ENCODE data around the gene FSD1L.

The FSD1L gene

DNA sequence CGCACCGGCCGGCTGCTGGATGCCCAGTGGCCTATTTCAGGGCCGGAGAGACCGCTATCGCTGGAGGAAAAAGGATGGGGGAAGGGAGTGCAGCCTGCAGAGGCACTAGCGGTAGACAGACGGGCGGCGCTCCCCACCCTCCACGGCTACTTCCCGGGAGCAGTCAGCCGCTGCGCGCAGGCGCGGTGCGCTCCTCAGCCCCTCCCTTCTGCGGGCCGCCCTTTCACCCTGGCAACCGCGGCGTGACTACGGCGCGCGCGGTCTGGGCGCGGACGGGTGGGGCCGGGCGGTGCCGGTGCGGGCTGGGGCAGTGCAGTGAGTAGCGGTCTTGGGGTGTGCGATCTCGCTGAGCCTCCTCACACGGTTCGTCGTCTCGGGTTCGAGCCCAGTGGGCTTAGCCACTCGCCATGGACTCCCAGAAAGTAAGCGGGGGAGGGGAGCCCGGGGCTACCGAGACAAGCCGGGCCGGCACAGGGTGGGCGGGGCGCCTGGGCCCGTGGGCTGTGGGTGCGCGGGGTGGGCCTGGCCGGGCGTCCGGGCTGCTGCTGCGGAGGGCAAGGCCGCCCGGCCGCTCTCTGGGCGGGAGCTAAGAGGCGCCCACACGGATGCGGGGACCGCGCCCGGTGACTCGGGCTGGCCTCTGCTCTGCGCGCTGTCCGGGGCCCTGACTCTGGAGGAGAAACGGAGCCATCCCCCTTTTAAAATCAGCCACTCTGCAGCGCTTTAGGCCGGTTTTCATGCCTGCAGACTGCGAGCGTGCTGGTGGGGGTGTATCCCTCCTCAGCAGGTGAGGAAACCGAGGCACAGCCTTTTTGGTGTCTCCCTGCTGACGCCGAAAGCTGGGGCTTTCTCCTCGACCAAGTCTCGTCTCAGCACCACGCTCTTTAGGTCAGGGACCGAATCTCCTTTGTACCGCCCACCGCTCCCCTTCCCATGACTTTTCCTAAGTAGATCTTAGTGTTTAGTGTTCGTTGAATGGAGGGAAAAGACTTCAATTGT, at the start of gene FSD1L:
FSD1L (plus strand) TSS at position 221 of the 999 bp plus-strand sequence; CDS start at position 408, 187 bp downstream.
- peak; percentile 66 to 83 (median 70) for DNase-seq (ENCODE audit: low read depth in 2 of 3, low spot score in 1 of 3)

DNA sequence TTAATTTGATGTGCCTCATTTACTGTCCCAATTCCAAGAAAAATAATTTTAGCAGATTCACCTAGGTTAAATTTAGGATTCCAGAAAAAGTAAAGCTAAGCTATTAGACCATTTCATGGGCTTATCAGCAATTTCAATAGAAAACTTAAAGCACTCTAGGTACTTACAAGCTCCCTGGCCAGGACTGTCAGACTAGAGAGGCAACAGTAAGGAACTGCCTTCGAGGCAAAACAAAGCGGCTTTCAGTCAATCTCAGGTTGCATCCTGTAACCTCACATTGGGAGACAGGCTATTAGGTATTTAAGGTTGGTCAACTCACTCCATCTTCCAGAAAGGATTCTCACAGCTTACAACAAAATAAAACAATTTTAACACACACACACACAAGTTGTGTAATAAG, 48.7 kb upstream of the FSD1L start:
- no peak for DNase-seq (ENCODE audit: low read depth in 2 of 3, low spot score in 1 of 3)

DNA sequence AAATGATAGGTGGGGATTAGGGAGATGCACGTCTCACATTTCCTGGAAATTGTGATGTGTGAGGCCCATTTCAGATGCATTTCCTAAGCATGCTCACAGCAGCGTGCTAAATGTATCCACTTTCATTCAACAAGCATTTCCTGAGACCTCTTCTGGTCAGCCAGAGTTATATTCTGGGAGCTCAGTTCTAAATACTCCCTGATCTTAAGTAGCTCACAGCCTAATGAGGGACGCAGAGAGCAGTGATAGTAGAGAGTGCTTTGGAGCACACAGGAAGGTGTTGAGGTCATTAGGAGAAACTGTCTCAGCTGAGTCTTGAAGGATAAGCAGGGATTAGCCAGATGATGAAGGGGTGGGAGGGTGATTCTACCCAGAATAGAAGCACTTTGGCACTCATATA, 46.2 kb upstream of the FSD1L start:
- no peak for DNase-seq (ENCODE audit: low read depth in 2 of 3, low spot score in 1 of 3)

DNA sequence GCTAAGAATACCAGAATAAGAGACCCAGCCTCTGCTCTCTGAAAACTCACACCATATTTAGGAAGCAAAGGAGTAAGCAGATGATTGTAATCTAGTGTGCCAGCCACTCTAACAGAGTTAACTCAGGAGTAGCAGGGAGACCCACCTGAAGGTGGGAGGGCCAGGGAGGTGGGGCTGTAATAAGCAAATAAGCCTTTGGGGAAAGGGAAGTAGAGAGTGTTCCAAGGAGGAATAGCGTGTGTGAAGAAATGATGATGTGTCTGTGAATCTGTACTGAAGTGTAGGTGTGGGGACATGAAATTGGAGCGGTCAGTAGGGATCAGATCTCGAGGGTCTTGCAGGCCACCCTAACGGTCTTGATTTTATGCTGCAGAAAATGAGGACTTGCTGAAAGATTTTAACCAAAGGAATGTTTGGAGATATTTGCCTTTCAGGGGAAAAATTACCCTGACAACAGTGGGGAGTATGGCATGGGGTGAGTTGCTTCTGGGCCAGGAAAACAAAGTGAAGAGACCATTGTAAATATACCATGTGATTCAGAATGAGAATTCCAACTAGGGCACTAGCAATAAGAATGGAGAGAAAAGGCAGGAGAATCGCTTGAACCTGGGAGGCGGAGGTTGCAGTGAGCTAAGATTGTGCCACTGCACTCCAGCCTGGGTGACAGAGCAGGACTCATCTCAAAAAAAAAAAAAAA, 44.1 kb upstream of the FSD1L start:
- DNase-seq (ENCODE audit: low read depth in 2 of 3, low spot score in 1 of 3), result no peak

DNA sequence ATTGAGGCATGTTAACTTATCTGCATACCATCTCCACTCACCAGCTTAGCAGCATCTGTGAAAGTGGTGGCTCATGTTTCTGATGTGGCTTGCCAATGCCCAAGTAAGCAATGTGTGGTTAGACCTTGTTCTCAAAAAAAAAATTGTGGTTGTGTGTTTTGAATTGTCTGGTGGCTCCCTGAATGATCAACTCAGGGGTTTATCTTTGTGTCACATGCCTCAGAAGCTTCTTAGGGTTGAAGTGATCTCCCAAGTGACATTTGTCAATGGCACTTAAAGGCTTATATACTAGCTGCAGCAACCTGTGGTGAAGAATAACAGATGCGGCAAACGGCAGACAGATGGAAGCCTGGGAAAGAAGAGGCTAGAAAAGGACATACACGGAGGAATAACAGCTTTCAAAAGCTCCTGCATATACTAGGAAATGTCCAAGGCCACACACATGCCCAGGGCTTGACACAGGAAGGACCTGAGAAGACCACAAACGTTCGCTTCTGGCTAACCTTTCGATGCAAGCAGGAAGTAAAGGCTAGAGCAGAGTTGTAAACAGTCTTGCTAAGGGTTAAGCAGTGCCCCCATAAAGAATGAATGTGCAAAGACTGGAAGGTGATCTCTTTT, 42.2 kb upstream of the FSD1L start:
- DNase-seq (ENCODE audit: low read depth in 2 of 3, low spot score in 1 of 3), result peak in 2 of 3 donors; percentile 25 to 33

DNA sequence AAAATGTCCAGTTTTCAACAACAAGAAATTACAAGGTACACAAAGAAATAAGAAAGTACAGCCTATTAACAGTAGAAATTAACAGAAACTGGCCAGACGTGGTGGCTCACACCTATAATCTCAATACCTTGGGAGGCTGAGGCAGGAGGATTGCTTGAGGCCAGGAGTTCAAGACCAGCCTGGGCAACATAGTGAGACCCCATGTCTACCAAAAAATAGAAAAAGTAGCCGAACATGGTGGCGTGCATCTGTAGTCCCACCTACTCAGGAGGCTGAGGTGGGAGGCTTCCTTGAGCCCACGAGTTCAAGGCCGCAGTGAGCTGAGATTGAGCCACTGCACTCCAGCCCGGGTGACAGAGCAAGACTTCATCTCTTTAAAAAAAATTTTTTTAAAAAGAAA, 41.5 kb upstream of the FSD1L start:
- no peak for DNase-seq (ENCODE audit: low read depth in 2 of 3, low spot score in 1 of 3)

DNA sequence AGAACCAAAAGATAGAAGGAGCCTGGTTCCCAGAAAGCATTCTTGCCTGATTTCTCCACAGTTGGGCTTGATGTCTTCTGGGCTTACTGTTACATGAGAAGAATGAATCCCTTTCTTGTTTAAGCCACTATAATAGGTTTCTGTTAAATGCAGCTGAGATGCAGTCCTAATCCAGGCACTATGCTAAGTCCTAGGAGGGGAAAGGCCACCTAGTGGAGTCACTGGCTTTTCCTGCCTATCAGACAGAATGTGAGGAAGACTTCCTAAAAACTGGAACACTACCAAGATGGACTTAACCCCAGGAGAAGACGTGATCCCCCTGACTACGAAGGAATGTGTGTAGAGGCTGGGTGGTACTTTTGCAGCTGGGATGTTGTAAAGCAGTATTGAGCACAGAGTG, 34.3 kb upstream of the FSD1L start:
- DNase-seq (ENCODE audit: low read depth in 2 of 3, low spot score in 1 of 3), result no peak

DNA sequence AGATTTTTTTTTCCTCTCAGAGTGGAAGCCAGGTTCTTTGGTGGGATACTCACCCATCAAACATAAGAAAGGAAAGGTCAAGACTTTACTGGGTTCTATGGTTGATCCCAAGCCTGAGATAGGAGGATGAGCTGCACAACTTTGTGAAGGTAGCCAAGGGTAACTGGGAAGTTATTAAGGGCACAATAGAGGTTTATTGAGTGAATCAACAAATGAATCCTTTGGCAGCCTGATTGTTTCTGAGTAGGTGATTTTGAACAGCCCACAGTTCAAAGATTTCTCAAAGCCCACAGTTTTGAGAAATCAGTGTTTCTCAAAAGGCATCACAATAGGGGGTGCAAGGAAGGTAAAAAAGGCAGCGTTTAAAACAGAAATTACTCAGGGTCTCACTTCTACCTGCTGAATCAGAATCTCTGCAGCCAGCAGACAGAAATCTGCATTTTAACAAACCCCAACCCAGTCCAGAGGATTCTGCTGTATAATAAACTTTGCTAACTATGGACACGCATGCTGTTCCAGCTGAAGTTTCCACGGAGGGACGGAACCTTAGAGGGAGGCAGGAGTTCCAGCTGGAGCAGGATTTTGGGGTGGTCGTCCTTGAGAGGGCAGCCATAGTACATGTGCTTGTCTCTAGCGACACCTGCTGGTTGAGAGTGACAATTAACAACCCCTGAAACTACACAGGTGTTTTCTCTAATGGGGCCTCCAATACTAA, 32.7 kb upstream of the FSD1L start:
- DNase-seq (ENCODE audit: low read depth in 2 of 3, low spot score in 1 of 3), result peak; percentile 6 to 50 (median 30)

DNA sequence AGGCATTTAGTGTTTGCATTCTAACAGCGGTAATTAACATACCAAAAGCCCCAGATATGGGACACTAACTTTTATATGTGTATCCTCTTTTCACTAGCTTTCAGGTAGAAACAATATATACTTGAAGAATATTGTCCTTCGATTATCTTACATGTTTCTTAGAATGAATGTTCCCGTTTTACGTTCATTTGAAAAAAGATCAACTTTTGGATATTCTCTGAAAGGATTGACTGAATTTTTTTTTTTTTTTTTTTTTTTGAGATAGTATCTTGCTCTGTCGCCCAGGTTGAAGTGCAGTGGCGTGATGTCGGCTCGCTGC, 32.2 kb upstream of the FSD1L start:
- DNase-seq (ENCODE audit: low read depth in 2 of 3, low spot score in 1 of 3), result no peak

DNA sequence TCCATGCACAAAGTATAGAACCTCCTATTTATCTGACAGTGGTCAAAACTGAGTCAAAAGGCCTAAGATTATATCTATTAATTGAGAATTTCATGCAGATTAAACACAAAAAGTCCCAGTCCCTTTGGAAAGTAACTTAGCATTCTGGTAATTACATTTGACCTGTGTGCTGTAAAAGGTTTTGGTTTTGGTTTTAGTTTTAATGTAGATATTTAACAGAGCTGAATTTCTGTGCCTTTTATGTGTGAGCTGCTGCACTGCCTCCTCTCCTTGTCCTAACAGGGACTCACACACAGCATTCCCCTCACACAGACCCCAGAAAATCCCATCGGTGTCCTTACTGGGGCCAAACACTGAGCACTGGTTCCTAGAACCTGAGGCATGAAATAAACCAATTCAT, 31.0 kb upstream of the FSD1L start:
- no peak for DNase-seq (ENCODE audit: low read depth in 2 of 3, low spot score in 1 of 3)

DNA sequence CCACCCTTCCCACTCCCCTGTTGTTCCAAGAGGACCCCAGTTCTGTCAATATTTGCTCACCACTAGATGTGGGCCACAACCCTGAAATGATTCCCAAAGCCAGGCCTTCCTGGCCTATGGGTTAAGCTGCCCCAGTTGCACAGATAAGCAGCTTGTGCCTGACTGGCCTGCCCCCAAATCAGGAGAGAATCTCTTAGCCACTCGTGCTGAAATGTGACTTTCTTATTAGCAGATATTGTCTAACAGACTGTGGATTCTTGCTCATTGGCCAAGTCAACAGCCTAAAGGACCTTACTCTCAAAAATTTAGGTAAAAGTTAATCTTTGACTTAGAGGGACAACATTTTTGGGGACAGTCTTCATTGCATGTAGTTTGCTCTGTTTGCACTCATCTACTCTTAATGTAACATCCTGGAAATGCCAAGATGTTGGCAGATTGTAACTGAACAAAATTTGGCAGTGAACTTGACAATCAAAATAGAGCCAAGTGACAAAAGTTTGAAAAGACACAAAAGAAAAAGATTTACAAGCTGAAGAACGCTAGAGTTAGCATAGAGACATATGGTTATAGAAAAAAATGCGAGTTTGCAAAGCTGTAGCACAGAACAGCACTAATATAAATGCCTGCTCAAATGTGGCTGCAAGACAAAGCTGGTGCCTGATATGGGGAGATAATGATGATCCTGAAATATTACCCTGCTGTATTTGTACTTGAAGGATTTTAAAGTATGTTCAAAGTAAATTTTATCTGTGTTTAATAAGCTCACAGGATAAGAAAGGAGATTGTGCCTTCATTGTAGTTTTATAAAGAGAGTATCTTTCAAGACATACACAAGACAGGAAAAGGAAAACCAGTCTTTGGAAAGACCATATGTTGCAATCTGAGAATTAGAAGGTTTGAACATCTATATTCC, 29.0 kb upstream of the FSD1L start:
- DNase-seq (ENCODE audit: low read depth in 2 of 3, low spot score in 1 of 3), result no peak

DNA sequence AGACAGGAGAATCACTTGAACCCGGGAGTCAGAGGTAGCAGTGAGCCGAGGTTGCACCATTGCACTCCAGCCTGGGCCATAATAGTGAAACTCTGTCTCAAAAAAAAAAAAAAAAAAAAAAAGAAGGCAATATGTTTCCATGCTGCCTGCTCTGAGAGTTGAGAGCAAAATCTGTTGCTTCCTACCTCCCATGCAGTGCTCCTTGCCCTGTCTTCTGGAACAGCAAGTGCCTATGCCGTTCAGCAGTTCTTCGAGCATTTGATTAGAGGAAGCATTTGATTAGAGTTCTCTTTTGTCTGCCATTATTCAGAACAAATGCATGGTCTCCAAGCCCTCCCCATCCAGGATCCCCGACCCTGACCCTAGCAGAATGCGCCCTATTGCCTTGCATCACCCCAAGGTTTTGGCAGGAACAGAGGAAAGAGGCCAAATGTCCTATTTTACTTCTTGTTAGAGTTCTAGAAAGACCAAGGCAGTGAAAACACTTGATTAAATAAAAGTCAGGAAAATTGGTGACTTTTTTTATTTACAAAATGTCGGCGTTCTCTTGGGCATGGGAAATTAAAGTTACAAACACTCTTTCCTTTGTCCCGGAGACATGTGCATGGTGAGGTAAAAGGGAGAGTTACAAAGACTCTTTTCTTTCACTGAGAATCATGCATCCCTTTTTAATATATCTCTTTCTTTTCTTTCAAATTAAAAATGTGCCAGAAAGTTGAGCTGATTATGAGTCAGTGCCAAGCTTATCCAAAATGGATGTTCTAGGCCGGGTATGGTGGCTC, 27.8 kb upstream of the FSD1L start:
- no peak for DNase-seq (ENCODE audit: low read depth in 2 of 3, low spot score in 1 of 3)

DNA sequence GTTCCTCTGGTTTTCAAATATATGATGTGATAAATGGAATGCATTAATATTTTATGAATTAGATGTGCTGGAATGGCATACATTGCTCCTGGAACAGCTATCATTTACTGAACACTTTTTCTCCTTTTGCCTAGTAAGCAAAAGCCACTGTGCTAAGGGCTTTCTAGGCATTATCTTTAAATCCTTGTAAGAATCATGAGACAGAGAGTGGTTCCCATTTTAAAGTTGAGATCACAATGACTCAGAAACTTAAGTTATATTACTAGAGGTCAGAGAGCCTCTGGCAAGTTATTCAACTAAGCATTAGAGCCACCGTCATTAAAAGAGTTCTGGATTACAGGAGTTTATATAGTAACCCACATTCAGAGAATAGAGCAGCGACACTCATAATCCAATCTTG, 26.7 kb upstream of the FSD1L start:
- DNase-seq (ENCODE audit: low read depth in 2 of 3, low spot score in 1 of 3), result no peak

DNA sequence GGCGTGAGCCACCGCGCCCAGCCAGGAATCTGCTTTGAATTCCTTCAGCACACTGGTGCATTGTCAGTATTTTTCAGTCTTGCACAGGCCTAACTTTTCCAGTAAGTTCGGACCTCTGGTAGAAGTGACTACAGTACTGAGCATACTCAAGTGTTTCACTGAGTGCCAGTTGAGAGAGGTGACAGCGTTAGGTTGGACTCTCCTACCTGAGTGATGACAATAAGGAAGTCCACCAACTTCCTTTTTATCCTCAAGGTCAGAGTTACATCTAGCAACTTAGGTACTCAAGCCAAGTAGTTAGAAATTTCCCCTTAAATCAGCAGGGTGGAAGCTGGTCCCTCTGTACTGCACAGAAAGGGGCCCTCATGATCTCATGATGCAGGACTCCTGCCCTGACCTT, 26.0 kb upstream of the FSD1L start:
- no peak for DNase-seq (ENCODE audit: low read depth in 2 of 3, low spot score in 1 of 3)

DNA sequence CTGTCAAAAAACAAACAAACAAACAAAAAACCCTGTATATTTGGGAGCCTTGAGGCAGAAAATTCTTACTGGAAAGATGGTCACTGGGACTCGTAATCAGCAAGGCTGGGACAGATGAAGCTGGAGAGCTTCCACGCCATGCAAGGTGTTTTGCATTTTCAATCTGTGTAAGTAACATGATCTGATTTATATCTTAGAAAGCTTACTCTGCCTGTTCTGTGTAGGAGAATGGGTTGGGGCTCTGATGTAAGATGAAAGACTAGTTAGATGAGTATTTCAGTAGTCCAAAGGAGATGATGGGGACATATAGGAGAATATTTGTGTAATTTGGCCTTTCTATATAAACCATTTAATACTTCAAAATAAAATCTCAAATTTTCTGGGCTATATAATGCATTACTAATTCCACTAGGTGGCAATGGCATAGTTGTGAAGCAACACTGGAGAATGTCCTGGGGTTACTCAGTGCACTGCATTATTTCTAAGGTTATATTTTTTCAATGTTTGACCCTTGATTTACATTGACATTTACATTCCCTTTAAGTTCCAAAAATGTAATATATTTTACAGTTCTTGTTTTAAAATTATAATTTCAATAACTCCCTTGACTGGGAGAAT, 21.9 kb upstream of the FSD1L start:
- DNase-seq (ENCODE audit: low read depth in 2 of 3, low spot score in 1 of 3), result no peak

DNA sequence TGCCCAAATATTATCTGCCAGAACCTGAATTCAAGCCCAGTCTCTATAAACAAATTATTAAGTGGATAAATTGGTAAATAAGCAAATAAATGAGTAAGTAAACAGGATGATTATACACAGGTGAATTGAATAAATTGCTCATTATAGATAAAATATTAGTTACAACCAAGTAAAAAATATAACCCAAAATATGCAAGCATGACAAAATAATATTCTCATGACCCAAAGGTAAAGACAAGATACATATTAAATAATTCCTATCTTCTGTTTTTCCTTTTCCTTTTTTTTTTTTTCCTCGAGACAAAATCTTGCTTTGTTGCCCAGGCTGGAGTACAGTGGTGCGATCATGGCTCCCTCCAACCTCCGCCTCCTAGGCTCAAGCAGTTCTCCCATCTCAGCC, 21.2 kb upstream of the FSD1L start:
- DNase-seq (ENCODE audit: low read depth in 2 of 3, low spot score in 1 of 3), result no peak

DNA sequence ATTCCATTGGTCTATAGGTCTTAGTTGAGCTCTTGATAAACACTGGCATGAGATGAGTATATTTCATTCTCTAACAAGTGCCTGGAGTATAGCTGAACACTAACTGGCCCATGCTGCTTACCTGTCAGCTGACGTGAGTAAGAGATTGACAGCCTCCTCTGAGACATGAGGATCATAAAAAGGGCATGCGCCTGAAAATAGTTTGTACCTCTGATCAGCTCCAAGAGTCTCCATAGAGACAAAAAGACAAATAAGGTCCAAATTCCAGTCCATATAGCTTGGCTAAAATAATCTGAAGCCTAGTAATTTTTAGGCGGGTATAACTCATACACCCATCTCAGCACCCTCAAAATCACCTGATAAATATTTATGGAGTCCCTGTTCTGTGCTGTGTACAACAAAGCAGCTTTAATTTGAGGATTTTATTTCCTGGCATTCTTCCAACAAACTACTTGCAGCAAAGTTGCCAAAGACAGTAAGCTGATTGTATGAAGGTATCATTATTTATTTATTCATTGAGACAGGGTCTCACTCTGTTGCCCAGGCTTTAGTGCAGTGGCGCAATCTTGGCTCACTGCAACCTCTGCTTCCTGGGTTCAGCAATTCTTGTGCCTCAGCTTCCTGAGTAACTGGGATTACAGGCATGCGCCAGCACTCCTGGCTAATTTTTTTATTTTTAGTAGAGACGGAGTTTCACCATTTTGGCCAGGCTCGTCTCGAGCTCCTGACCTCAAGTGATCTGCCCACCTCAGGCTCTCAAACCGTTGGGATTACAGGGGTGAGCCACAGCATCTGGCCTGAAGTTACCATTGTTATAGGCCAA, 16.2 kb upstream of the FSD1L start:
- no peak for DNase-seq (ENCODE audit: low read depth in 2 of 3, low spot score in 1 of 3)

DNA sequence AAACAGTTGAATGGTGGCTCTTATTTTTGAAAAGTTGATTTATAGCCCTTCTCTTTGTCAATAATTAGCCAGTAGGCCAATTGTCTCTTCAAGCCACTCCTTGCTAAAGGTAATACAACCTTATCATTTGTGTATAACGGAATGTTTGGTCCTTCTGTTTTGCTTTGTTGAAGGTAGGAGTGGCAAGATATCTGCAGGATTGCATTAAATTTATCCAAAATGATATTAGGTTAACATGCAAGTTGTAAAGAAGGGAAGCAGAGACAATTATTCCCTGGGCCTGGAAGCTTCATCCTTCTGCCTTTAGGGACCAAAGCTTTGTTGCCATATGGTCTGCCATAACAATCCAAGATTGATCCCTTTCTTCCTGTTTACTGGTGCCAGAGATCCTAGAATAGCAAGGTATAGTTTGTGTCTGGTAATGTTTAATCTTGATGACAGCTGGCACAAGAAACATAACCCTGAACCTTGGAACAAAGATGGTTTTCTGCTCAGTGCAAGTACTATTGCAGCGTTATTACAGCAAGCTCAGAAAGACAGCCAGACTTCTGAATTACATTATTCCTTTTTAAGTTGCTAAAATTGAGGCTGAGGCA, 15.5 kb upstream of the FSD1L start:
- no peak for DNase-seq (ENCODE audit: low read depth in 2 of 3, low spot score in 1 of 3)
